Measurements from ENCODE around the gene ANKS1B.

ANKS1B gene

DNA sequence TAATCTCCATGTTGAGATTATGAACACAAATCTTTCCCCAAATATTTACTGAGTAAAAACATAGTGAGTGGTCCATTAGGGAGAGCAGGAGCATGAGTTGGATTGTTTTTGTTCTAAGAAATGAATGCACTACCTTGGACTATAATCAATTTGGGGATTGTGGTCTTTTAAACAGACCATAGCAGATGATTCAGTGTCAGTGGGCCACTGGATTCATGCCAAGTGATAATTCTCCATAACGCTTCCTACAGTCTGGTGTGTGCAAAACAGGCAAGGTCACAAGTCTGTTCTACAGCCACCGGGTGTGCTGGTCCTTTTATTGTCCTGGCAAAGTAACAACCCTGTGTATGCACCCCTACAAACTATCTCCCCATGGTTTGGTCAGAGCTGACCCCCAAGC is 1073.3 kb downstream of the ANKS1B start:
- no peak for DNase-seq

DNA sequence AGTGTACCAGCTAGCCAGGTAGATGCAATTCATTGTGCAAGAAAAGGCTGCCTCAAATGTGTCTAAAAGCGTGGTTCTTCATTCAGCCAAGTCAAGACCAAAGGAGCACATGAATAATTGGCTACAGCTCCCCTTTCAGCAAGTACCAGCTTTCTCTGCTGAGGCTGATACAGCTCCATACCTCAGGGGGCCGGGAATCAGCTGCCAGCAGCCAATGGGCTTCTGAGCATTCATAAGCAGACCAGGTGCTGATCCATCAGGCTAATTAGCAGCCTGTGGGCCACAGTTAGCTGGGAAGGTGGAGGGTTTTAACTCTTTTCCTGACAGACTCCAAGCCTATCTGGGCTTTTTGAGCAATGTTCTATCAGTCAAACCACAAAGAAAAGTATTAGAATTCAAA is 1075.0 kb downstream of the ANKS1B start:
- DNase-seq = no peak

DNA sequence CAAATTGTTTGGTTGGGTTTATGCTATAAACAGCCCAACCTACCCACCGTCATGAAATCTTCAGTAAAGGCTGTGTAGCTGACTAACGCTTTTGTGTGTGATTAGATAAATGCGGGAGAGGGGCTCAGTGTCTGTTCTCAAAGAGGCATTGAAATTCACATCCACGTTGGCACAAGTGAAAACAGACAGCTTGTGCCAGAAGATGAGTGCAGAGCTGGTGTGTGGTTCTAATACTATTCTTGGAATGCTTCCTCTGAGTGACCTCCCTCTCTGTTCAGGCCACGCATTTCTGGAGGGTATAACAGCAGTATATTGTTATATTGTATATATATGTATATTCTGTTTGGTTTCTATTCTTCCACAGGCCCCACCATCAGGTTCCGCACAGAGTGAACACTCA is 1075.9 kb downstream of the ANKS1B start:
- no peak for DNase-seq

DNA sequence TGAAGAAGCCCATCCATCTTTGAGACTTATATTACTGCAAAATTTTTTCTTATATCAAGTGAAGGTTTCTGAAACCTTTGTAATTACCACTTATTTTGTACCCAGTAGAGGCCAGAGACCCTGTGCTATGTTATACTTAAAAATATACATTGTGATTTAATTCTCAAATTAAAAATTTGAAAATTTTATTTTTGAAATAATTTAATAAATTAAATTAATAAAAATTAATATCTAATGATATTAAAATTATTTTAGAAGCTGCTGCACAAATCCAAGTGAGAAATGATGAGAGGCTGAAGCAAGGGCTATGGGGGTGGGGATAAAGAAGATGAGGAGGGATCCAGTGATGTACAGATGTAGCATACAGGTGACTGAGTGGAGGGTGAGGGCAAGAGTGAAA is 1080.9 kb downstream of the ANKS1B start:
- DNase-seq = no peak

DNA sequence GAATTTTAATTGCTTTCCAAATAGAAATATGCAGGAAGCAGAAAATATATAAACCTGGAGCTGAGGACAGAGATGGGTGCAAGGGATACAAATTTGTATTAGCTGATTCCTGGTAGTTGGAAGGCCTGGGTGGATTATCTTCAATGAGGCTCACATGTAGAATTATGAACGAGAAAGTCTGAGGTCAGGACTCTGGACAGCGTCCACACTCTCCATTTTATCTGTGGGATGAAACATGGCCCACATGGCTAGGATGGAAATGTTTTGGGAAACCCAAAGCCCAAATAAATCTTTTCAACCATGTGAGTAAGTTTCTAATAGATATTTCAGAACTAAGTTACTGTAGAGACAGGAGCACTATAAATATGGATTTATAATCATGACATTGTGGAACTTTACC is 1083.5 kb downstream of the ANKS1B start:
- no peak for DNase-seq

DNA sequence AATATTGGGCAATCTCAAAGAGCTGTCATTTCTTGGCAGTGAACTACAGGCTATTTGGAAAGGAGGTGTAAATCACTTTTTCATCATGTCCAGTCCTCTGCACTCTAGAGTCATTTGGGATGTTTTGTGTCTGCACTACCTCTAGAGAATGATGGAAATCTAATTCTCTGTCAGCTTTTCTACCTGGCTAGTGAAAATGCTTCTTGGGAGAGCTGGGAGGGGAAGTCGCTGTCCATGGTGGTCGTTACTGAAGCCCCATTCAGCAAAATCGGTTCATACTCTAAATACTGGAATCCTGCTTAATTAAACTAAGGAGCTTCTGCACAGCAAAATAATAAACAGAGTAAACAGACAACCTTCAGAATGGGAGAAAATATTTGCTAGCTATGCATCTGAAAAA is 1087.8 kb downstream of the ANKS1B start:
- DNase-seq = no peak

DNA sequence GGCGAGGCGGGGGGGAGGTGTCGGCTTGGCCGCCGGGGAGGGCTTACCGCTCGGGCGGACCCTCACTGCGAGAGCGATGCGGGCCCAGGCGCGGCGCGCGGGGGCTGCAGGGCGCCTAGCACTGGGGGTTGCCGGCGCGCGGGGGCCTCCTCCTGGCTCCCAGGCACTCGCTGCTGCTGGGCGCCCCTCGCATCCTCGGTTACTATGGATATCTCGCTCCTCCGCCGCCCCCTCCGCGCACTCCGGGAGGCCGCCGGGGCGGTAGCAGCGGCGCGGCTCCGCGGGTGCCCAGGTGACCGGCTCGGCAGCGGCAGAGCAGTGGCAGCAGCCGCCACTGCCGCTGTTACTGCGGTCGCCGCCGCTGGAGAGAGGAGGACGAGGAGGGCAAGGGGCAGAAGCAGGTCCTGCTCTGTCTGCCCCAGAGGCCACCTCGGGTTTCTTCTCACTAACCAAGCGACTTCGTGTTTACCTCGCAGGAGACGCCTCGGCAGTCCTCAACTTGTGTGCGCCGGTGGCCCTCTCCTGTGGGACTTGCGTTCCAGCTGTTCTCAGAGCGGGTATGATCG is 1089.6 kb downstream of the ANKS1B start:
- DNase-seq = no peak

DNA sequence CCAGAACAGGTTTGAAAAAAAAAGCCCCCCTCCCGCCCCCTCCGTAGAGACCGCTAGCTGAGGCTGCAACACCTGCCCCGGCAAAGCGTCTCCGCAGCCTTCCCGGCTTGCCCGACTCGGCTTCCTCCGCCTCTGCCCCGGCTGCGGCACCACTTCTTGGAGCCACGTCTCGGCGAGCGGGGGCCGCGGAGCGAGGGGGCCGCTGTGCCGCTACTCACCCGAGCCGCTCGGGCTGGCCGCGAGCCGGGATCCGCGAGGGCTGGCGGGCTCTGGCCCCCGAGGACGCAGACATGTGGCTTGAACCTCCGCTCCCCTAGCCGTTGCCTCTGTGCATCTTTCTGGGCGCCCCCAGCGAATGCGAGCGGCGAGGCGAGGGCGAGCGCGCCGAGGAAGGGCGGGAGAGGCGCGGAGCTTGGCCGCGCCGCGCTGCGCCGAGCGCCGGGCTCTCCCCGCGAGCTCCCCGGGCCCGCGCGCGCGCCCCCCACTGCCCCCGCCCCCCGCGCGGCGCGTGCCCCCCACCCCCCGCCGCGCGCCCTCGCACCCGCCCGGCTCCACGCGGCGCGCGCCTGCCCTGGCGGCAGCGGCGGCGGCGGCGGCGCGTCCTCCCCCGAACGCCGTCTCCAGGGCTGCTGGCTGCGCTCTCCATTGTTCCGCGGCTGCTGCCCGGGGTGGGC is 1090.2 kb downstream of the ANKS1B start:
- no peak for DNase-seq

DNA sequence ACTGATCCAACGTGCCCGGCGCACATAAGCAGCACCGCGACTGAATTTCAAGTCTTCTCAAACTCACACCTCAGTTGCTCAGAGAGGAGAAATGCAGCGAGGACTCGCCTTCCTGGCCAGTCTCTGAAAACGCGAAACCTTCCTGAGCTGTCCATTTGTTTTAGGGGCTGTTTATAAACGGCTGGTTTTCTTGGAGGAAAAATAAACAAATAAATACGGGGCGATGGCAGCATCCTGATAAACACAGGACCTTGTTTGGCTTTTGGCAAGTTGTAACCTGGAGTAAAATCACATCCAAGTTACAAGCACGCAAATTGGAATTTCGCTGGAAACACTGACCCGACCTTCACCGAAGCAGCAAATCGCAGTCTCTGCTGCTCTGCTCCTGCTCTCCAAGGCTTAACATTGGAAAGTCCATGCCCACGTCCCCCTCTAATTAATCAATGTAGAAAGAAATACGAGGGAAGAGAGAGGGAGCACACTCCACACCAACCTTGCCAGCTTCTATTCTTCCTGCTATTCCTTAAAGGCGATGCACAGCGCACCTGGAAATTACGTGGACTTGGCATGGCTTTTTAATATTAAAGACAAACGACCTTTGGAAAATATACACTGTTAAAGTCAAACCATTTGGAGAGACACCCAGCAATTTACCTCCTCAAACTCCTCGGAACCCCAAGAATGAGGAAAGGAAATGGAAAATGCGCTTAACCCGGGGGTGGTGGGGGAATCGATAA is 1090.9 kb downstream of the ANKS1B start:
- DNase-seq = no peak

DNA sequence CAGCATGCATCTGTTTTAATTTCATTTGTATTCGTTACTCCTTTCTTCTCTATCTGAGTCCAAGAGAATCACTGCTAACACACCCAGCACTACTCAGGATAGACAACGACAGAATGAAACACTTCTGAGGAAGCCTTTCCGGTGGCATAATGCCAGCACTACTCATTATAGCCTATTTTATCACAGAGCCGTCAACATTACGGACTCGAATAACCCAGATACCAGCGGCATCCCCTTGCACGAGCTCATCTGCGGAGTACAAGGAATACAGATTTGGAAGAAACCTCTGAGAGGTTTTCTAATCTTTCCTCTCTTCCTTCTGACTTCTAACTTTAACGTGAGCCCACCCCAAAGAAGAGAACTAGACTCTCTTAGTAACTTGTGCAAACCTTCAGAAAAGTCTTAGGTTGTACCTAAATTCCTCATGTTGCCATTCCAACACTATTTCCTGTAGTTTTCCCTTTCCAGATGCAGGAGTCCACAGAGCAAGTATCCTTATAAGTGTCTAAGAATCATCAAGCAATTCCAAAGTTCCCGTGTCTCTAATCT is 1091.5 kb downstream of the ANKS1B start:
- no peak for DNase-seq

DNA sequence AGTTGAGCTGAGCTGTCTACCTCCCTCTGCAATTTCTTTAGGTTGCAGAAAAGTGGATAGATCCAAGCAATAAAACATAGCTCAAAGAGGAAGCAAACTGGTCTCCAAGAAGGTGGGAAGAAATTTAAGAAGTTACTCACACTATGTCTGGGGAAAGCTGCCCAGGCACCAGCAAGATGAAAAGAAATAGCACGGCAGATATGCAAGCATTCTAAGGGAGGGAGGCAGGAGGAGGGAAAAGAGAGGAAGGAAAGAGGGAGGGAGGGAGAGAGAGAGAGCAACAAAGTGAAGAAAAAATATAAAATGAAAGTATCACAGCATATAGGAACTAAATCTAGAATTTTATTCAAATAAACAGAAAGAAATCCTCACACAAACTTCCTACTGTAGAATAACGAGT is 1099.0 kb downstream of the ANKS1B start:
- DNase-seq = no peak

DNA sequence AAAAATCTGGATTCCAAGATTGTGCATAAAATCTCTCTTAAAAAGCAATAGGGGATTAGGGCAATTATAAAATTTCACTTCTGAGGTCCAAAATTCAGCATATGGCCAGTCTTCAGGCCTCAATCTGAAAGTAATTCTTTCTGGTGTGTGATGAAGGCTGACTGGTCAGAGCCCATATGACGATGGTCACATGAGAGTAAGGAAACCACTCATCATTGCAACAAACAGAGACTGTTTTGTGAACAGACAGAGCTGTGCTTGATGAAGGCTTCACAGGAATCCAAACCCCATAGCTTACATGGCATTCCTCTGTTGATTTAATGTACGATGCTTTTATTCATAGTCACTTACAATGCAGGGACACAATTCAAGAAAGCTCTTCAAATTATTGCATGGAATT is 1101.5 kb downstream of the ANKS1B start:
- no peak for DNase-seq

DNA sequence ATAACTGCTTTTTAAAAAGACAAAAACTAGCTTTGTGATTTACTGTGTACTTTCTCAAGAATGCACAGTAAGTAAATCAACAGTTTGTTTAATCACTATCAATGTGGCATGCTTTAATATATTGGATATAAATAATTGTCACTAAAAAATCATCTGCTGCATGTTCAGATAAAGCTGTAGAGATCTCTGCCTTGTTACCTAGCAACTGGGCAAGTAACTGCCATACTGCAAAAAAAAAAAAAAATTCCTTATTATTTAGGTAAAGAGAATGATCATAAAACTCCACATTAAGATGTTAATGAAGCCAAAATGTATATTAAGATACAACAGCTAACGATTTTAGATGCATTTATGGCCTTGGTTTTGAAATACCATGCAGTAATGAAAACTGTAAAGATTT is 1102.2 kb downstream of the ANKS1B start:
- DNase-seq = no peak

DNA sequence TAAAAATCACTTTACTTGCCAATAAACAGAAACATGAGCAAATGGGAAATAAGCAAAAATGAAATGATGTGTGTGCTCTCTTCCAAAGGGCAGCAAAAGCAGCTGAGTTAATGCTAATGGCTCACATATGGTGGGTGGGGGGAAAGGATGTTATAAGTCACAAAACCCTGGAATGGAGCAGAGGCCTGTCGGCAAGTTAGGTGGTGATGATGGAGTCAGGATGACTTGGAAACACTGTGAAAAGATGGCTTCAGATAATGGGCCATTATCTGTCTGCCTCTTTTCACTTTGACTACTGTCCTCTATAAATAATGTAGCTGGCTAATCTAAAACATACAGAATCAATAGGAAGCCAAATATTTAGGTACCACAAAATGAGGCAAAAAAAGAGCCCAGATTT is 1111.0 kb downstream of the ANKS1B start:
- no peak for DNase-seq

DNA sequence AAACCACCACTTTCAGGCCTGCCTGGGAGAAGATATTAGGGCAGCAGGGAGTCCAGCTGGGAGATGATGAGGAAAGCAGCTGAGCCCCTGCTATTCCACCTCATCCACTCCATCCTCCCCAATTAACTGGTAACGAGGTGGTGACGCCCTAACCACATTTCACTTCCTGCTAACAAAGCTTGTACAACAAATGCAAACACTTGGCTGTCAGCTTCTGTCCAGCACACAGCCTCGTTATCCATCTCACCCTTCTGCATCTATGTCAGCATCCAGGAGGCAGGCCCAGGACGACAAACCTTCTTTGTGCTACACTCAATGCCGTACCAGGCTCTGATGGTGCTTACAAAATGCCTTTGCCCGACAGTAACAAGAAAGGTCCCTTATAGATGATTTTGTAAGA is 1114.2 kb downstream of the ANKS1B start:
- no peak for DNase-seq

DNA sequence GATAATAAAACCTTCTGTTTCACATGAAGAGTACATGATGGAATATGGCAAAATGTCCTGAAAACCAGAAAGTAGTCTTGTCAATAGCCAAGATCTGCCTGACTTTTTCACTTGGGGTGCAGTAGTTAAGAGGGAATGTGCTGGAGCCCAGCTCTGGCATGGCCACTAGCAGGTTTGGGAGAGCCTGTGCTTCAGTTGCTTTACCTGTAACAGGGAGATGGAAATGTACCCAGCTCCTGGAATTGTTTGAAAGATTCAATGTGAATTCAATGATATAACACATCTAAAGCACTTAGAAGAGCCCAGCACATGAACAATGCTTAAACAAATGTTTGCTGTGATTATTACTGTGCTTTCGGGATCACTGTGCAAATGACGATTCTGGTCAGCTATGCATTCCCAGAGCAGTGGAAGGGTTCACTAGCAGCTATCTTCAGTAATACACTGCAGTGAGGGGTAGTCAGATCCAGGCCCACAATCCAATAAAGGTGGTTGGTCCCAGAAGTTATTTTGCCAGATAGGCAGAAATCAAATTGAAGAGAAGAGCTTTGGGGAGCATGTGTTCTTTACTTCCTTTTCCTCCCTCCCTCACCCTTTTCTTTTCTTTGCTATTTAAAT is 1114.7 kb downstream of the ANKS1B start:
- DNase-seq = no peak

DNA sequence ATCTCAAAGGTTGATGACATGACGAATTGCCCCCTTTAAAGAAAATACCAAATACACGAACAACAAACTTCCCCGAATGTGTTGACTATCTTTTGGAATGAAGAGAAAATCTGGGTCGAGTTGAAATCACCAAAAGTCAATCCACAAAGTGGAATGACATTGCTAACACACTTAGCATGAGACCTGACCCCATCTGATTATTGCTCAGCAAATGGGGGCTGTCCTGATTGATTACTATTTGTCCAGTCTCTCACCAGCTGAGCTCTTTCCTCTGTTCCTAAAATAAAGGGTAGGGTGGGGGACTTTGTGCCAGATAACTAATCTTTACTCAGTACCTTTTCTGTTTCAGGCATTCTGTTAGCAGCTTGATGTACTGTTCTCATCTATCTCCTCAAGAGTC is 1116.2 kb downstream of the ANKS1B start:
- DNase-seq = no peak

DNA sequence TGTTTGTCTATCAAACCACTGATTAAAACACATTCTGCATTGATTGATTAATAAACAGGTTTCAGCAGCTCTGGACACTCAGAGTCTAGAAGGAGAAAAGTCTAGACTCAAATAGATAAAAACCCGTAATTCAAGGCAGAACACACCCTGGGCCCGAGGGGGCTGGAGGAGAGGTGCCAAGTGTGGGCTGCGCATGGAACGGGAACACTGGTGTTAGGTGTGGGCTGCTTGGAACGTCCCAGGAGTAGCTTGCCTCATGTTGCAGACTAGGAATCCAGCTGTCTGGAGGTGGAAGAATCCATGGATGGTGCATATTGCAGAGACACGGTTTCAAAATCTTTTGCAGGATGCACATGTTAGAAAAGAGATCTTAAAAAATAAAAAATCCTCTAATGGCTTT is 1116.7 kb downstream of the ANKS1B start:
- no peak for DNase-seq

DNA sequence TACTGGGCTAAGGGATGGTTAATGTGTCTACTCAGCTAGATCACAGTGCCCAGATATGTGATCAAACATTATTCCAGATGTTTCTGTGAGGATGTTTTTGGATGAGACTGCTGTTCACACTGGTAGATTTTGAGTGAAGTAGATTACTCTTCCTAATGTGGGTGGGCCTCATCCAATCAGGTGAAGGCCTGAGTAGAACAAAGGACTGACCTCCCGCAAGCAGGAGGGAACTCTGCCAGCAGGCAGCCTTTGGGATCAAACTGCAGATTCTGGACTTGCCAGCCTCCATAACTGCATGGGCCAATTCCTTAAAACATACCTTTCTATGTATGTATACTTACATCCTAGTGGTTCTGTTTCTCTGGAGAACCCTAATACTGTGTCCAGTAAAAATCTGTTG is 1120.4 kb downstream of the ANKS1B start:
- no peak for DNase-seq

DNA sequence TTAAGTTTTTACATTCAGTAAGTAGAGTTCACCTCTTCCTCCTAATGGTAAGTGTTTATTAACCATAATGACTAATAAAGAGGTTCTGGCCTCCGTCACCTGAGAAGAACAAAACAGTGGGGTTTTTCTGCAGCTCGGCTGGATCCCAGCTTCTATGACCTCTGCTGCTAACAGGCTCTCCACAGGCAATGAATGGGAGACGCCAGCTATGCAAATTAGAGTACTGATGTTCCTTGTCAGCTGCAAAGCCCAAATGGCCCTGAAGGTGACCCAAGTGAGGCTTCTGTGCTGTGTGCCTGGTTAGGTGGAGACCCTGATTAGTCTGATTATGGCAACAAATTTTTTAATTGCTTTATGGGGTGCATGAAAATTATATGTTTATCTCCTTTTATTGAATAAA is 1121.6 kb downstream of the ANKS1B start:
- no peak for DNase-seq

DNA sequence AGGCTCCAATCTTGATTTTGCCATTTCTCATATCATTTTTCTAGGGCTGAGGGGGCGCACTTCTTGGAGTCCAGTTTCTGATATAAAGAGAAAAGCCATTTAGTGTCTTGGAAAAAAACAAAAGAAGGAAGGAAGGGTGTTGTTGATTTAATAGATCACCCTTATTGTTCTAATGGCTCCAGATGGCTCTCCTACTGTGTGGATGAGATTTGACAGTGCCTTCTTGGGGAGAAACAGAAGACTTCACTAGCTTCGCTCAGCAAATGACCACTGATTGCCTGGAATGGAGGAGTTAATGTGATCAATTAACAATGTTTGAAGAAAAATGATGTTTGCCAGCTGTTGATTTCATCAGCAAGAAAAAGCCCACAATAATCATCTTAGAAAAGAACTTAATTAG is 1123.5 kb downstream of the ANKS1B start:
- DNase-seq = no peak

DNA sequence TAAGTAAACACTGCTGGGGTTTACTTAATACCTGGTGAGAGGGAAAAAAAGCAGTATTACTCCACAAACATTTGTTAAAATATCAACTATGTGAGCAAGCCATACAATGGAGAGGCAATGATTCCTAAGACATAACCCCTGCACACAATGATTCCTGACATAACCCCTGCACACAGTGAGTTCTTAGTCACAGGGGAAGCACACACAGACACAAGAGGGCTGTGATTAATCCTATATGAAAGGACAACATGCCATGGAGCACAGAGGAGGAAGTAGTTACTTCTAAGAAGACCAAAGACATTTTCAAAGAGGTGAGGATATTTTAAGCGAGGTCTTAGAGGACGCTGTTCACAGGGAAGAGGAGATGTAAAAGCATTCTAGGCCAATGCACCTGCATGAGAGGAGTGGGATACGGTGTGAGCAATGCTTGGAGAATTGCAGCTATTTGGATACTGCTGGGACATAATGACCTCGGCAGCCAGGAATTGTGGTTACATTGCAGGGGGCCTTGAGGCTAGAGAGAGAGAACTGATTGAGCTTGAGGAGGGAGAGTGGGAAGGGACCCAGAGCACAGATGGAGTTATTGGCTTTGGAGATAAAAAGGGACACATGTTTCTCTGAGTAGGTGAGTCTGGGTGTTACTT is 1127.7 kb downstream of the ANKS1B start:
- no peak for DNase-seq

DNA sequence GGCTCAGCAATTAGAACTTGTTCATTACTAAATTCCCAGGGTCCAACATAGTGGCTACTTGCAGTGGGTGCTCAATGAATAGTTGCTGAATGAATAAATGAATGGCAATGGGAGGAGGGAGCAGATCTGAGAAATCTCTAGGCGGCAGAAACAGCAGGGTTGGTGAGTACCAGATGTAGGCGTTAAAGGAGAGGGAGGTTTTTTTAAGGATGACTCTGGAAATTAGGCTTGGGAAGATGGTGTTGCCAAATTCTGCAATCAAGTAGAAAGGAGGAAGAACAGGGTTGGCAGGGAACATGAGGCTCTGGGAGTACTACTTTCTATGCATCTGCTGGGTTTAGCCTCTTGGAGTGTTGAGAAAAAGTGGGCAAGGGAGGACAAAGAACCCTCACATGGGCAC is 1132.6 kb downstream of the ANKS1B start:
- no peak for DNase-seq

All from inflammatory macrophage (primary cell).